K562 (cell line): ENCODE results near the gene PRKAR2B. TPM values are rescaled to one million over a fixed set of nuclear protein-coding genes. Genes with fewer than 3 reads are reported as not detected.
A peak's percentile ranks its signal among the peaks of the same experiment; 100 is the strongest.

ENCODE experiments used
- CBFA2T2 ChIP-seq: fragments of 450-650 bp; conservative IDR thresholded peaks from 2 replicates; pipeline ENCODE4 v1.6.1; 2017; ENCODE audit warnings: mild to moderate bottlenecking
- CC2D1A ChIP-seq: fragments of 450-650 bp; IDR thresholded peaks from 2 replicates; pipeline ENCODE4 v1.6.1; 2017; ENCODE audit warnings: mild to moderate bottlenecking
- CHD1 ChIP-seq: fragments of 200-600 bp; sonication (generic); IDR thresholded peaks from one replicate; pipeline ENCODE4 v1.6.1; 2012; ENCODE audit warnings: mild to moderate bottlenecking, moderate library complexity, low read length, inconsistent platforms
- ERF ChIP-seq: fragments of 450-650 bp; formaldehyde crosslinking; IDR thresholded peaks from 2 replicates; pipeline ENCODE4 v1.4.0; 2020; ENCODE audit warnings: mild to moderate bottlenecking, mixed read lengths
- ESRRA ChIP-seq: fragments of 450-650 bp; IDR thresholded peaks from 2 replicates; pipeline ENCODE4 v1.6.1; 2014; ENCODE audit warnings: low read depth, mild to moderate bottlenecking, moderate library complexity, borderline replicate concordance
- FOXJ3 ChIP-seq: sonication (generic); formaldehyde crosslinking; IDR thresholded peaks from 2 replicates; pipeline ENCODE4 v1.4.0; 2020; ENCODE audit warnings: mild to moderate bottlenecking, missing genetic modification reagents
- HMGN3 ChIP-seq: IDR thresholded peaks from 2 replicates; pipeline ENCODE4 v1.6.1; 2011; ENCODE audit warnings: borderline replicate concordance, low read depth, mild to moderate bottlenecking, mixed read lengths, low read length; ENCODE audit not compliant: insufficient read length; ENCODE audit errors: extremely low read depth
- JUNB ChIP-seq: fragments of 450-650 bp; formaldehyde crosslinking; conservative IDR thresholded peaks from 2 replicates; pipeline ENCODE4 v1.4.0; 2020; ENCODE audit warnings: mild to moderate bottlenecking
- KAT8 ChIP-seq: fragments of 450-650 bp; IDR thresholded peaks from 2 replicates; pipeline ENCODE4 v1.6.1; 2016; ENCODE audit warnings: low read depth, mild to moderate bottlenecking
- MAZ ChIP-seq, 2 experiments: fragments of 450-650 bp in 1 of 2; sonication (generic) in 1 of 2; formaldehyde crosslinking; IDR thresholded peaks in 1 of 2; conservative IDR thresholded peaks in 1 of 2; 2 replicates each; pipeline versions ENCODE4 v1.4.0 to v1.5.0; 2020; ENCODE audit warnings: mild to moderate bottlenecking in 1 of 2, missing genetic modification reagents in 1 of 2
- MED1 ChIP-seq: sonication (generic); formaldehyde crosslinking; IDR thresholded peaks from 2 replicates; pipeline ENCODE4 v1.8.1; 2023; ENCODE audit warnings: missing genetic modification reagents, borderline replicate concordance
- MIER1 ChIP-seq: fragments of 450-650 bp; IDR thresholded peaks from 2 replicates; pipeline ENCODE4 v1.6.1; 2016; ENCODE audit warnings: antibody characterized with exemption, mild to moderate bottlenecking, low read depth
- PML ChIP-seq: IDR thresholded peaks from 2 replicates; pipeline ENCODE4 v1.6.1; 2012; ENCODE audit warnings: low read length, inconsistent platforms
- RHOXF2B ChIP-seq: fragments of 250-450 bp; sonication (Bioruptor Pico); conservative IDR thresholded peaks from 2 replicates; pipeline ENCODE4 v1.5.1; 2021
- SMAD4 ChIP-seq: fragments of 250-450 bp; sonication (Bioruptor Pico); conservative IDR thresholded peaks from 2 replicates; pipeline ENCODE4 v1.8.0; 2021; ENCODE audit warnings: inconsistent platforms, mild to moderate bottlenecking, moderate library complexity
- TEAD2 ChIP-seq: fragments of 450-650 bp; IDR thresholded peaks from 2 replicates; pipeline ENCODE4 v1.6.1; 2016; ENCODE audit warnings: missing genetic modification characterization, control low read depth, missing compliant biosample characterization
- ZKSCAN3 ChIP-seq: fragments of 250-450 bp; sonication (Bioruptor Pico); IDR thresholded peaks from 2 replicates; pipeline ENCODE4 v1.4.0; 2020
- ZNF134 ChIP-seq: fragments of 250-450 bp; sonication (Bioruptor Pico); conservative IDR thresholded peaks from 2 replicates; pipeline ENCODE4 v1.4.0; 2020
- ZNF384 ChIP-seq: IDR thresholded peaks from 2 replicates; pipeline ENCODE4 v1.6.1; 2012; ENCODE audit warnings: low read depth, low read length, improper control_type of control experiment
- ZNF699 ChIP-seq: fragments of 250-450 bp; sonication (Bioruptor Pico); IDR thresholded peaks from 2 replicates; pipeline ENCODE4 v1.8.0; 2021; ENCODE audit warnings: mild to moderate bottlenecking, moderate library complexity; ENCODE audit not compliant: insufficient replicate concordance
- ZNF75A ChIP-seq: fragments of 450-650 bp; formaldehyde crosslinking; IDR thresholded peaks from 2 replicates; pipeline ENCODE4 v1.4.0; 2020; ENCODE audit warnings: mild to moderate bottlenecking
- polyA plus RNA-seq, 8 experiments: library from polyadenylated mRNA; depleted of rRNA in 4 of 8; stranded (reverse) in 5 of 8; unstranded in 3 of 8; fragments of >200 nt; fragmentation: Nextera tagmentation in 2 of 8; fragmentation: Illumina TruSeq in 1 of 8; extraction: Ambion mirVana in 2 of 8; extraction: Trizol in 1 of 8; gene quantifications; 2 replicates each; pipeline versions ENCODE4 v1.2.1 to v1.2.3, GENCODE V29; 2011 to 2014; ENCODE audit warnings: inconsistent platforms in 1 of 8, missing spikeins in 1 of 8
- total RNA-seq, 7 experiments: library from RNA; depleted of rRNA in 6 of 7; stranded (reverse); fragments of >200 nt in 6 of 7; fragmentation: Illumina TruSeq in 2 of 7; extraction: Trizol in 2 of 7; gene quantifications; 2 replicates each; pipeline versions ENCODE4 v1.2.1 to v1.2.3, GENCODE V29; 2011 to 2021; ENCODE audit warnings: low replicate concordance in 1 of 7
- TF ChIP-seq, protein P1 (sequence below): fragments of 450-650 bp; IDR thresholded peaks from 2 replicates; pipeline ENCODE4 v1.6.1; 2018; ENCODE audit not compliant: partially characterized antibody
- TF ChIP-seq, protein P2 (sequence below): fragments of 450-650 bp; formaldehyde crosslinking; IDR thresholded peaks from 2 replicates; pipeline ENCODE4 v1.4.0; 2022; ENCODE audit warnings: missing genetic modification characterization
- TF ChIP-seq, protein P3 (sequence below): IDR thresholded peaks from 2 replicates; pipeline ENCODE4 v1.6.1; 2012; ENCODE audit warnings: low read depth, low read length, improper control_type of control experiment, borderline replicate concordance

PRKAR2B gene
- total and polyA plus RNA-seq, 9 of the 15 experiments (the other 6 are each of a cell fraction or from before 2014, with no cell fraction given) = 59.0 to 173 (median 129) TPM

DNA sequence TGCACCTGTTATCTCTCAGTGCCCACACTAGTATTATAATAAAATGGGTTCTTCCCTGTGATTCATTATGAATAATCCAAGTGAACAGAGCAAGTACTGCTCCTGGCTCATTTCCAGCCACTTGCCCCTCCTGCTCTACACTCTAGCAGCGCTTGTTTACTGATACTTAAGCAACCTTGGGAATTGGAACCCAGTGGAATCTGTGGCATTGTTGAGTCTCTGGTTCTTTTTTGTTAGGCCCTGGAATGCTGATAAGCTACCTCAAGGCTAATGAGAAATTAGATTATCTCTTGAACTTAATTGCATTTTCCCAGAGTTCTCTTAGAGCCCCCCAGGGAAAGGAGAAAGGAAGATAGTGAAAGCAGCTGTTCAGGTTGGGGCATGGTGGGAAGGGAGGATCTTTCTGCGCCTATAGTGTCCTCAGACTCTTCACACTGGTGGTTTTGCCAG is 34.0 kb downstream of the PRKAR2B start (continued):
- TF ChIP-seq, protein P1, sequence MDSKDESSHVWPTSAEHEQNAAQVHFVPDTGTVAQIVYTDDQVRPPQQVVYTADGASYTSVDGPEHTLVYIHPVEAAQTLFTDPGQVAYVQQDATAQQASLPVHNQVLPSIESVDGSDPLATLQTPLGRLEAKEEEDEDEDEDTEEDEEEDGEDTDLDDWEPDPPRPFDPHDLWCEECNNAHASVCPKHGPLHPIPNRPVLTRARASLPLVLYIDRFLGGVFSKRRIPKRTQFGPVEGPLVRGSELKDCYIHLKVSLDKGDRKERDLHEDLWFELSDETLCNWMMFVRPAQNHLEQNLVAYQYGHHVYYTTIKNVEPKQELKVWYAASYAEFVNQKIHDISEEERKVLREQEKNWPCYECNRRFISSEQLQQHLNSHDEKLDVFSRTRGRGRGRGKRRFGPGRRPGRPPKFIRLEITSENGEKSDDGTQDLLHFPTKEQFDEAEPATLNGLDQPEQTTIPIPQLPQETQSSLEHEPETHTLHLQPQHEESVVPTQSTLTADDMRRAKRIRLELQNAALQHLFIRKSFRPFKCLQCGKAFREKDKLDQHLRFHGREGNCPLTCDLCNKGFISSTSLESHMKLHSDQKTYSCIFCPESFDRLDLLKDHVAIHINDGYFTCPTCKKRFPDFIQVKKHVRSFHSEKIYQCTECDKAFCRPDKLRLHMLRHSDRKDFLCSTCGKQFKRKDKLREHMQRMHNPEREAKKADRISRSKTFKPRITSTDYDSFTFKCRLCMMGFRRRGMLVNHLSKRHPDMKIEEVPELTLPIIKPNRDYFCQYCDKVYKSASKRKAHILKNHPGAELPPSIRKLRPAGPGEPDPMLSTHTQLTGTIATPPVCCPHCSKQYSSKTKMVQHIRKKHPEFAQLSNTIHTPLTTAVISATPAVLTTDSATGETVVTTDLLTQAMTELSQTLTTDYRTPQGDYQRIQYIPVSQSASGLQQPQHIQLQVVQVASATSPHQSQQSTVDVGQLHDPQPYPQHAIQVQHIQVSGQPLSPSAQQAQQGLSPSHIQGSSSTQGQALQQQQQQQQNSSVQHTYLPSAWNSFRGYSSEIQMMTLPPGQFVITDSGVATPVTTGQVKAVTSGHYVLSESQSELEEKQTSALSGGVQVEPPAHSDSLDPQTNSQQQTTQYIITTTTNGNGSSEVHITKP = no peak
- TF ChIP-seq RHOXF2B (CRISPR knock-in tag) (no peak), SMAD4 (CRISPR knock-in tag) (no peak; the same call in 1 of the 2 replicates), MED1 (CRISPR knock-in tag) (no peak), MIER1 (no peak), FOXJ3 (CRISPR knock-in tag) (no peak), MAZ (CRISPR knock-in tag; conservative IDR thresholded peaks at IDR 0.05 in 1 of 2, IDR thresholded peaks at IDR 0.05 in 1 of 2) (peak in 1 of 2 experiments; percentile 11; a peak in 1 of 4 replicates), CBFA2T2 (no peak), ZNF75A (CRISPR knock-in tag) (0 out of 2 replicates have a peak, but pooled peaks have one; percentile 50), PML (no peak), ERF (CRISPR knock-in tag) (0 out of 2 replicates have a peak, but pooled peaks have one; percentile 58), JUNB (CRISPR knock-in tag) (no peak), HMGN3 (no peak), KAT8 (no peak), ZKSCAN3 (CRISPR knock-in tag) (no peak), CHD1 (no peak), TEAD2 (0 out of 2 replicates have a peak, but pooled peaks have one; percentile 33), CC2D1A (no peak), ZNF134 (CRISPR knock-in tag) (no peak), ZNF699 (CRISPR knock-in tag) (no peak), ESRRA (no peak), ZNF384 (no peak)
- TF ChIP-seq, protein P2, sequence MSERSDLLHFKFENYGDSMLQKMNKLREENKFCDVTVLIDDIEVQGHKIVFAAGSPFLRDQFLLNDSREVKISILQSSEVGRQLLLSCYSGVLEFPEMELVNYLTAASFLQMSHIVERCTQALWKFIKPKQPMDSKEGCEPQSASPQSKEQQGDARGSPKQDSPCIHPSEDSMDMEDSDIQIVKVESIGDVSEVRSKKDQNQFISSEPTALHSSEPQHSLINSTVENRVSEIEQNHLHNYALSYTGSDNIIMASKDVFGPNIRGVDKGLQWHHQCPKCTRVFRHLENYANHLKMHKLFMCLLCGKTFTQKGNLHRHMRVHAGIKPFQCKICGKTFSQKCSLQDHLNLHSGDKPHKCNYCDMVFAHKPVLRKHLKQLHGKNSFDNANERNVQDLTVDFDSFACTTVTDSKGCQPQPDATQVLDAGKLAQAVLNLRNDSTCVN (CRISPR knock-in tag) = peak; percentile 28; the same call in 1 of the 2 replicates
- TF ChIP-seq, protein P3, sequence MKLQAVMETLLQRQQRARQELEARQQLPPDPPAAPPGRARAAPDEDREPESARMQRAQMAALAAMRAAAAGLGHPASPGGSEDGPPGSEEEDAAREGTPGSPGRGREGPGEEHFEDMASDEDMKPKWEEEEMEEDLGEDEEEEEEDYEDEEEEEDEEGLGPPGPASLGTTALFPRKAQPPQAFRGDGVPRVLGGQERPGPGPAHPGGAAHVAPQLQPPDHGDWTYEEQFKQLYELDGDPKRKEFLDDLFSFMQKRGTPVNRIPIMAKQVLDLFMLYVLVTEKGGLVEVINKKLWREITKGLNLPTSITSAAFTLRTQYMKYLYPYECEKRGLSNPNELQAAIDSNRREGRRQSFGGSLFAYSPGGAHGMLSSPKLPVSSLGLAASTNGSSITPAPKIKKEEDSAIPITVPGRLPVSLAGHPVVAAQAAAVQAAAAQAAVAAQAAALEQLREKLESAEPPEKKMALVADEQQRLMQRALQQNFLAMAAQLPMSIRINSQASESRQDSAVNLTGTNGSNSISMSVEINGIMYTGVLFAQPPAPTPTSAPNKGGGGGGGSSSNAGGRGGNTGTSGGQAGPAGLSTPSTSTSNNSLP = peak; percentile 5; the same call in 1 of the 2 replicates
